K562 (cell line): Measurements from ENCODE around the gene MED15. TPM values are rescaled to one million over a fixed set of nuclear protein-coding genes. Genes with fewer than 3 reads are reported as not detected.

Experiments
- ATAC-seq: fragments of 200-7000 bp; cut with Tn5 transposase; 3 replicates; pipeline ENCODE4 v1.9.1; 2020; ENCODE audit warnings: moderate library complexity
- BruUV-seq: library from RNA; stranded (reverse); fragments of 400-500 nt; replicated peaks from 2 replicates; lab custom pipeline; 2021; lab: Mats Ljungman, UMichigan
- CTCF ChIA-PET: fragments of 300-600 bp; formaldehyde crosslinking; extraction: SDS; loops from one replicate; lab custom pipeline; 2021; ENCODE audit warnings: low intra/inter-chr PET ratio; lab: Yijun Ruan, JAX
- POLR2A ChIA-PET: fragments of 300-600, 350-650 bp; sonication (Branson Sonifier 250); formaldehyde crosslinking; extraction: SDS; loops from one replicate; lab custom pipeline; 2021; ENCODE audit warnings: antibody characterized with exemption, inconsistent platforms; lab: Yijun Ruan, JAX
- DNase-seq, 4 experiments: peaks; one replicate each; pipeline versions ENCODE4 v3.0.0 to v3.0.0-alpha.2; 2011 to 2018; ENCODE audit warnings: low spot score in 3 of 4, mixed read lengths in 3 of 4; ENCODE audit errors: extremely low read depth in 1 of 4
- FAIRE-seq: peaks from 2 replicates; lab custom pipeline; 2011; peaks lifted over from hg19 to GRCh38; lab: Jason Lieb, UNC
- H2AFZ ChIP-seq: 2 replicates; pipeline ENCODE4 v1.6.0; 2011; ENCODE audit warnings: low read depth, low read length, control low read depth, inconsistent platforms
- H3K27ac ChIP-seq: fragments of 200-600 bp; 3 replicates; pipeline ENCODE4 v1.8.0; 2011; ENCODE audit warnings: low read depth, mild to moderate bottlenecking, control low read depth, inconsistent platforms, low read length, moderate library complexity, mixed read lengths; ENCODE audit errors: extremely low read depth
- H3K27me3 ChIP-seq, 2 experiments: fragments of 300-600 bp in 1 of 2; 2 replicates in 1 of 2; 3 replicates in 1 of 2; pipeline versions ENCODE4 v1.6.0 to v1.8.0; 2011; ENCODE audit warnings: inconsistent platforms in 2 of 2, low read length in 2 of 2, mild to moderate bottlenecking in 1 of 2, mixed read lengths in 1 of 2, moderate library complexity in 1 of 2; ENCODE audit not compliant: control insufficient read depth in 2 of 2, insufficient read depth in 2 of 2
- H3K36me3 ChIP-seq: fragments of 300-600 bp; 3 replicates; pipeline ENCODE4 v1.8.0; 2011; ENCODE audit warnings: mild to moderate bottlenecking, low read length, inconsistent platforms; ENCODE audit not compliant: control insufficient read depth, insufficient read depth
- H3K4me1 ChIP-seq, 2 experiments: fragments of 200-600 bp in 1 of 2; replicated peaks in 1 of 2; 2 replicates in 1 of 2; 3 replicates in 1 of 2; pipeline versions ENCODE4 v1.5.1 to v1.8.0; 2011; ENCODE audit warnings: inconsistent platforms in 2 of 2, low read length in 2 of 2, mild to moderate bottlenecking in 1 of 2, mixed read lengths in 1 of 2, moderate library complexity in 1 of 2; ENCODE audit not compliant: control insufficient read depth in 2 of 2, insufficient read depth in 2 of 2
- H3K4me2 ChIP-seq: 2 replicates; pipeline ENCODE4 v1.6.1; 2011; ENCODE audit warnings: low read length, control low read depth, inconsistent platforms, mixed read lengths; ENCODE audit not compliant: insufficient read depth
- H3K4me3 ChIP-seq: fragments of 200-600 bp; sonication (generic), shearing (Covaris generic); 2 replicates; pipeline ENCODE4 v1.5.1; 2016; ENCODE audit warnings: control low read depth, inconsistent platforms
- H3K79me2 ChIP-seq: fragments of 200-600 bp; 3 replicates; pipeline ENCODE4 v1.8.0; 2011; ENCODE audit warnings: low read length, inconsistent platforms; ENCODE audit not compliant: control insufficient read depth, insufficient read depth
- H3K9ac ChIP-seq, 2 experiments: 2 replicates each; pipeline versions ENCODE4 v1.6.0 to v1.6.1; 2011; ENCODE audit warnings: low read depth in 2 of 2, low read length in 2 of 2, control low read depth in 1 of 2, inconsistent platforms in 1 of 2, mild to moderate bottlenecking in 1 of 2, mixed read lengths in 1 of 2; ENCODE audit not compliant: insufficient read depth in 1 of 2
- H3K9me1 ChIP-seq: one replicate; pipeline ENCODE4 v1.6.0; 2011; ENCODE audit warnings: inconsistent platforms, mild to moderate bottlenecking, low read length, moderate library complexity; ENCODE audit not compliant: control insufficient read depth, insufficient read depth
- H3K9me3 ChIP-seq: replicated peaks from 2 replicates; pipeline ENCODE4 v1.5.1; 2011; ENCODE audit warnings: low read depth, low read length, inconsistent platforms; ENCODE audit not compliant: control insufficient read depth, insufficient read depth
- H4K20me1 ChIP-seq: replicated peaks from 2 replicates; pipeline ENCODE4 v1.6.1; 2011; ENCODE audit warnings: low read length, inconsistent platforms, mixed read lengths; ENCODE audit not compliant: control insufficient read depth, insufficient read depth
- HDAC8 ChIP-seq: fragments of 450-650 bp; IDR thresholded peaks from 2 replicates; pipeline ENCODE4 v1.6.1; 2016; ENCODE audit warnings: mild to moderate bottlenecking, missing genetic modification characterization, moderate library complexity, missing compliant biosample characterization
- KDM5B ChIP-seq: fragments of 200-600 bp; sonication (generic); IDR thresholded peaks from 2 replicates; pipeline ENCODE4 v1.6.1; 2012; ENCODE audit warnings: low read depth, mild to moderate bottlenecking, moderate library complexity, low read length, control low read depth, inconsistent platforms; ENCODE audit not compliant: insufficient replicate concordance
- MAFG ChIP-seq: fragments of 450-650 bp; conservative IDR thresholded peaks from 2 replicates; pipeline ENCODE4 v1.6.1; 2016; ENCODE audit warnings: missing genetic modification characterization, missing compliant biosample characterization
- RBM17 ChIP-seq: fragments of 200-400 bp; formaldehyde crosslinking; IDR thresholded peaks from 2 replicates; pipeline ENCODE4 v1.6.1; 2017; ENCODE audit warnings: low read depth, mild to moderate bottlenecking, low read length, borderline replicate concordance
- ZNF3 ChIP-seq: fragments of 250-450 bp; sonication (Bioruptor Pico); IDR thresholded peaks from 2 replicates; pipeline ENCODE4 v1.5.0; 2021; ENCODE audit warnings: mild to moderate bottlenecking, moderate library complexity
- ZNF354B ChIP-seq: fragments of 250-450 bp; sonication (Bioruptor Pico); IDR thresholded peaks from 2 replicates; pipeline ENCODE4 v1.4.0; 2020
- WGBS: fragments of 100-300 bp; shearing (Covaris generic); methylation state at CpG from one replicate; pipeline ENCODE4 v1.1.6; 2016; ENCODE audit warnings: low coverage, mixed read lengths; ENCODE audit not compliant: insufficient coverage; ENCODE audit errors: missing lambda C conversion rate; 5-methylcytosine and 5-hydroxymethylcytosine counted together
- in situ Hi-C: fragments of 300-500 bp; cut with MboI; formaldehyde crosslinking; loops from 4 replicates; pipeline ENCODE4 v1.15.0; 2018; ENCODE audit warnings: inconsistent platforms, mixed read lengths
- intact Hi-C: fragments of 100-400 bp; cut with micrococcal nuclease; formaldehyde crosslinking; loops from 2 replicates; pipeline ENCODE4 v1.14.2; 2022
- polyA plus RNA-seq, 8 experiments: library from polyadenylated mRNA; depleted of rRNA in 4 of 8; stranded (reverse) in 5 of 8; unstranded in 3 of 8; fragments of >200 nt; fragmentation: Nextera tagmentation in 2 of 8; fragmentation: Illumina TruSeq in 1 of 8; extraction: Ambion mirVana in 2 of 8; extraction: Trizol in 1 of 8; gene quantifications; 2 replicates each; pipeline versions ENCODE4 v1.2.1 to v1.2.3, GENCODE V29; 2011 to 2014; ENCODE audit warnings: inconsistent platforms in 1 of 8, missing spikeins in 1 of 8
- total RNA-seq, 7 experiments: library from RNA; depleted of rRNA in 6 of 7; stranded (reverse); fragments of >200 nt in 6 of 7; fragmentation: Illumina TruSeq in 2 of 7; extraction: Trizol in 2 of 7; gene quantifications; 2 replicates each; pipeline versions ENCODE4 v1.2.1 to v1.2.3, GENCODE V29; 2011 to 2021; ENCODE audit warnings: low replicate concordance in 1 of 7
- TF ChIP-seq, protein P1 (sequence below): fragments of 450-650 bp; IDR thresholded peaks from 2 replicates; pipeline ENCODE4 v1.6.1; 2014; ENCODE audit warnings: low read depth, mild to moderate bottlenecking, moderate library complexity, borderline replicate concordance
- TF ChIP-seq, protein P2 (sequence below): sonication (generic); formaldehyde crosslinking; IDR thresholded peaks from 2 replicates; pipeline ENCODE4 v1.8.0; 2022; ENCODE audit warnings: mild to moderate bottlenecking, missing genetic modification reagents, borderline replicate concordance
- TF ChIP-seq, protein P3 (sequence below): sonication (generic); formaldehyde crosslinking; IDR thresholded peaks from 2 replicates; pipeline ENCODE4 v1.8.1; 2023; ENCODE audit warnings: mild to moderate bottlenecking, missing genetic modification reagents
- TF ChIP-seq, protein P4 (sequence below): fragments of 250-450 bp; sonication (Bioruptor Pico); IDR thresholded peaks from 2 replicates; pipeline ENCODE4 v1.8.0; 2021; ENCODE audit warnings: borderline replicate concordance, mild to moderate bottlenecking, moderate library complexity; ENCODE audit not compliant: poor library complexity, severe bottlenecking
- TF ChIP-seq, protein P5 (sequence below): fragments of 250-450 bp; sonication (Bioruptor Pico); IDR thresholded peaks from 2 replicates; pipeline ENCODE4 v1.8.0; 2022; ENCODE audit warnings: moderate library complexity, mild to moderate bottlenecking, inconsistent platforms

MED15 gene
- total and polyA plus RNA-seq, 9 of the 15 experiments (the other 6 are each of a cell fraction or from before 2014, with no cell fraction given): 4.0 to 271 (median 60.1) TPM

DNA sequence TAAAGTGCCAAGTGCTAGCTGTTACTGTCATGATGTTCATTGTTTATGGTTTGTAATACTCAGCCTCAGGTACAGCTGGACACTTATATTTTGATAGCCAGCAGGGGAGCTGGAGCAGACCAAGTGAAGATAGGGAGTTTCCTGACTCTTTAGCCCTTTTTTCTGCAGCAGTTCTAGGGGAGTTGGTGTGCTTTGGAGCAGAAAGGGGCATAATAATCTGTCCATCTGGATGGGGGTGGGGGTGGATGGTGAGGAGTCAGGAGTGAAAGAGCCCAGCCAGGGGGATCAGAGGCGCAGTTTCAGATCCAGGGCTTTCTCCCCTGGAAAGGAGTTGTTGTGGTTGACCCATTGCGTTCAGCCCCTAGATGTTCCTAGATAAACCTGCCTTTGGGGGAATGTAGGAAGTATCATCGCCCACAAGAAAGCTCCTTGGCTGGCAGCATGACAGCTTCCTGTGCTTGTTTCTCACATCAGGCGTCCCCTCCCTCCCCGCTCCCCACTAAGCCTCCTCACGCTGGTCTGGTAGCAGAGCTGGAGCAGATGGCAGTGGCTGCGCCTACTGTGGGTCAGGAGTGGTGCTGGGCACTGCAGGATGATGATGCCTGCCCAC lies 41.9 kb downstream of the MED15 start (continued):
- TF ChIP-seq, protein P1, sequence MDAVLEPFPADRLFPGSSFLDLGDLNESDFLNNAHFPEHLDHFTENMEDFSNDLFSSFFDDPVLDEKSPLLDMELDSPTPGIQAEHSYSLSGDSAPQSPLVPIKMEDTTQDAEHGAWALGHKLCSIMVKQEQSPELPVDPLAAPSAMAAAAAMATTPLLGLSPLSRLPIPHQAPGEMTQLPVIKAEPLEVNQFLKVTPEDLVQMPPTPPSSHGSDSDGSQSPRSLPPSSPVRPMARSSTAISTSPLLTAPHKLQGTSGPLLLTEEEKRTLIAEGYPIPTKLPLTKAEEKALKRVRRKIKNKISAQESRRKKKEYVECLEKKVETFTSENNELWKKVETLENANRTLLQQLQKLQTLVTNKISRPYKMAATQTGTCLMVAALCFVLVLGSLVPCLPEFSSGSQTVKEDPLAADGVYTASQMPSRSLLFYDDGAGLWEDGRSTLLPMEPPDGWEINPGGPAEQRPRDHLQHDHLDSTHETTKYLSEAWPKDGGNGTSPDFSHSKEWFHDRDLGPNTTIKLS: no peak
- no peak for TF ChIP-seq HDAC8 (tag)
- TF ChIP-seq KDM5B: no peak
- TF ChIP-seq ZNF3 (CRISPR knock-in tag): no peak
- no peak for TF ChIP-seq MAFG (tag)
- no peak for TF ChIP-seq RBM17

DNA sequence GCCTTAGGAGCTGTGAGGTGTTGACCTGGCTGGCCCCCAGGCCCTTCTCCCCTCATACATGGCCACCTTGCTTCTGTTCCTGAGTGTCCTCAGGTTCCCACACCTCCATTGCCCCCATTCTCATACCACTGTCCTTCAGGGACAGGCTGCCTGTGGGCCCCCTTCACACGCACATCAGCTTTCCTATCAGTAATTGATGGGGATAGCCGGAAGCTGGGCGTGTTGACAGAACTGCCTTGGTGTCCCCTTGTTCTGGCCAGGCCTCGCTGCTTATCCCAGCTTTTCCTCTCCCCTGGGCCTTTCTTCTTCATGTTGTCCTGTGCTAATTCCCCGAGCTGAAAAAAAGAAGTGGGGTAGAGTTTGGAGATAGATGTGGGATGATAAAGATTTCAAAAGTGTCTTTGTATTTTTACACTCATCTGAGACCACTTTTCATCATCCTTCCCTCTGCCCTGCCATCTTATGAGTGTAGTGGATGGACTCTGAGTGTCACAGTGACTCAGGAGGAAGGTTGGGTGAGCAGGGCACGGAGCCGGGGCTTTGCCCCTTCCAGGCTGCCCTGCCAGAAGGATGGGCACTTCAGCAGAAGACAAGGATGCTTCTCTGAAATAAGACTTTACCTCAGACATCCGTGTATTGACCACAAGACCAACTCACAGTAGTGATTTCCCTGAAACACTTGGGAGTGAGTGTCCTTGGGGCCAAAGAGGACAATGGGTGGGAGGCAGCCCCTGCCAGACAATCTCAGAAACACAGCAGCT lies 42.8 kb downstream of the MED15 start:
- ChIA-PET POLR2A (interaction anchor here (0.6 to 68.9 kb wide), 8 partner anchors 9 to 259 kb away, joined by 3 to 1693 read pairs (median 4); partner anchors contain the start of gene MED15), CTCF (no interaction called here)
- Histone ChIP-seq H3K4me2 (no peak overlapping the region), H3K9me1 (peaks cover 22% of the 10 kb centered on the region), H3K79me2 (peaks cover 59% of the 10 kb centered on the region), H3K27ac (no peak overlapping the region), H3K36me3 (peaks cover 79% of the 10 kb centered on the region), H3K4me1 (peaks cover 30 to 41% of the 10 kb centered on the region in 2 experiments), H4K20me1 (peaks cover 58% of the 10 kb centered on the region), H3K27me3 (no peaks in the 10 kb centered on the region), H3K9me3 (no peaks in the 10 kb centered on the region), H3K4me3 (no peak overlapping the region), H3K9ac (peak overlapping the region in 1 of 2 experiments; percentile 47; a peak in 2 of 4 replicates), H2AFZ (no peak overlapping the region)
- FAIRE-seq (no peak), DNase-seq (peak in 1 of 4 experiments; percentile 48), ATAC-seq (no peak)
- intact Hi-C loops (no loop called here), in situ Hi-C loops (no loop called here)
- 86% methylated on average over 8 of the region's 8 CpGs for WGBS
- no TSS peak for BruUV-seq
- TF ChIP-seq, protein P2, sequence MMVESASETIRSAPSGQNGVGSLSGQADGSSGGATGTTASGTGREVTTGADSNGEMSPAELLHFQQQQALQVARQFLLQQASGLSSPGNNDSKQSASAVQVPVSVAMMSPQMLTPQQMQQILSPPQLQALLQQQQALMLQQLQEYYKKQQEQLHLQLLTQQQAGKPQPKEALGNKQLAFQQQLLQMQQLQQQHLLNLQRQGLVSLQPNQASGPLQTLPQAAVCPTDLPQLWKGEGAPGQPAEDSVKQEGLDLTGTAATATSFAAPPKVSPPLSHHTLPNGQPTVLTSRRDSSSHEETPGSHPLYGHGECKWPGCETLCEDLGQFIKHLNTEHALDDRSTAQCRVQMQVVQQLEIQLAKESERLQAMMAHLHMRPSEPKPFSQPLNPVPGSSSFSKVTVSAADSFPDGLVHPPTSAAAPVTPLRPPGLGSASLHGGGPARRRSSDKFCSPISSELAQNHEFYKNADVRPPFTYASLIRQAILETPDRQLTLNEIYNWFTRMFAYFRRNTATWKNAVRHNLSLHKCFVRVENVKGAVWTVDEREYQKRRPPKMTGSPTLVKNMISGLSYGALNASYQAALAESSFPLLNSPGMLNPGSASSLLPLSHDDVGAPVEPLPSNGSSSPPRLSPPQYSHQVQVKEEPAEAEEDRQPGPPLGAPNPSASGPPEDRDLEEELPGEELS (CRISPR knock-in tag): no peak
- TF ChIP-seq, protein P3, sequence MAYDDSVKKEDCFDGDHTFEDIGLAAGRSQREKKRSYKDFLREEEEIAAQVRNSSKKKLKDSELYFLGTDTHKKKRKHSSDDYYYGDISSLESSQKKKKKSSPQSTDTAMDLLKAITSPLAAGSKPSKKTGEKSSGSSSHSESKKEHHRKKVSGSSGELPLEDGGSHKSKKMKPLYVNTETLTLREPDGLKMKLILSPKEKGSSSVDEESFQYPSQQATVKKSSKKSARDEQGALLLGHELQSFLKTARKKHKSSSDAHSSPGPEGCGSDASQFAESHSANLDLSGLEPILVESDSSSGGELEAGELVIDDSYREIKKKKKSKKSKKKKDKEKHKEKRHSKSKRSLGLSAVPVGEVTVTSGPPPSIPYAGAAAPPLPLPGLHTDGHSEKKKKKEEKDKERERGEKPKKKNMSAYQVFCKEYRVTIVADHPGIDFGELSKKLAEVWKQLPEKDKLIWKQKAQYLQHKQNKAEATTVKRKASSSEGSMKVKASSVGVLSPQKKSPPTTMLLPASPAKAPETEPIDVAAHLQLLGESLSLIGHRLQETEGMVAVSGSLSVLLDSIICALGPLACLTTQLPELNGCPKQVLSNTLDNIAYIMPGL: no peak
- TF ChIP-seq, protein P4, sequence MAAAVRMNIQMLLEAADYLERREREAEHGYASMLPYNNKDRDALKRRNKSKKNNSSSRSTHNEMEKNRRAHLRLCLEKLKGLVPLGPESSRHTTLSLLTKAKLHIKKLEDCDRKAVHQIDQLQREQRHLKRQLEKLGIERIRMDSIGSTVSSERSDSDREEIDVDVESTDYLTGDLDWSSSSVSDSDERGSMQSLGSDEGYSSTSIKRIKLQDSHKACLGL (CRISPR knock-in tag): peak; percentile 15
- TF ChIP-seq, protein P5, sequence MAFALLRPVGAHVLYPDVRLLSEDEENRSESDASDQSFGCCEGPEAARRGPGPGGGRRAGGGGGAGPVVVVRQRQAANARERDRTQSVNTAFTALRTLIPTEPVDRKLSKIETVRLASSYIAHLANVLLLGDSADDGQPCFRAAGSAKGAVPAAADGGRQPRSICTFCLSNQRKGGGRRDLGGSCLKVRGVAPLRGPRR (CRISPR knock-in tag): peak; percentile 29; the same call in 1 of the 2 replicates
- peak; percentile 31; the same call in 1 of the 2 replicates for TF ChIP-seq ZNF354B
